ENCODE data around the gene CALHM6.

CALHM6 gene

DNA sequence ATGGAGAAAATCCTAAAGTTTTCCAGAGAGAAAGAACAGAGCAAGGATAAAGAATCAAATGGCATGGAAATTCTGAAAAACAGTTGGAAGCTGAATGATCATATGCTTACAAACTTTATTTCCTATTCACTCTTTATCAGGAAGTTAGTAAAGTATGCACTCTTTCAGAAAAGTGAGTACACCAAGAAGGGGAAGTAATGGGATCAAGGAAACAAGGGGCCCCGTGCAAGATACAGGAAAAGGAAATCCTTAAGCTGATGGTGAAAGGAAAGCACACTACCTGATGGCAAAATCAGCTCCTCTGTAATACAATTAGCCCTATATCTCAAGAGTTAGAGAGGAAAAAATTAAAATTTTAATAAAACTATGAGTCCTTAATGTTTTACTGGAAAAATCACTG is 14.0 kb downstream of the CALHM6 start:
- POLR2A ChIA-PET, result no interaction called here
- TF ChIP-seq CTCF (IDR thresholded peaks at IDR 0.05; ENCODE audit: control extremely low read depth, extremely low read depth, low read depth, missing control alignments), result no peak
- DNase-seq (ENCODE audit: extremely low spot score), result no peak
- CTCF ChIA-PET, result no interaction called here

- ChIA-PET CTCF (interaction anchor here (1.0 kb wide), 1 partner anchor 188 kb away, joined by 3 read pairs; no protein-coding TSS in a partner anchor), POLR2A (no interaction called here)
- peak; percentile 72 for DNase-seq (ENCODE audit: extremely low spot score)
- TF ChIP-seq CTCF (IDR thresholded peaks at IDR 0.05; ENCODE audit: control extremely low read depth, extremely low read depth, low read depth, missing control alignments), result no peak
Measured at GRCh38 chr6:116476002-116476678, 15.0 kb downstream of the CALHM6 start.

GRCh38 chr6:116482780-116483179 is 21.6 kb downstream of the CALHM6 start:
- no peak for TF ChIP-seq CTCF (IDR thresholded peaks at IDR 0.05; ENCODE audit: control extremely low read depth, extremely low read depth, low read depth, missing control alignments)
- ChIA-PET CTCF (no interaction called here), POLR2A (no interaction called here)
- DNase-seq (ENCODE audit: extremely low spot score), result no peak

DNA sequence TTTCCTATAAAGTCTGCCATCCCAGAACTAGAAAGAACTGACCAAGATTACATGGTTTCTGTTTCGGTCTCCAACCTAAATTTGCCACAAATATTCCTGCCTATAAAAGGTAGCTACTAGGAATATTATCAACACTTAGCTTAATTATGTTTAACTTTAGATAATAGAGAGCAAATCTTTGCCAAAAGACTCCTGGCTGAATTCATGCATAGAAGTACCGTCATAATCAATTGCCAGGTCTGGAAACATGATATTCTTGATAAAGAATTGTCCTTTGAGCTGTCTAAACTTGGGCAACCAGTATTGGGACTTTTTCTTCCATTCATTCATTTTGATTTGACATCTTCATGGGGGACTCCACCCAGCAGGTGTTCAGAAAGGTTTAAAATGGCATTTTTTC is 22.4 kb downstream of the CALHM6 start:
- POLR2A ChIA-PET, result no interaction called here
- CTCF ChIA-PET, result interaction anchor here (1.1 kb wide), 1 partner anchor 195 kb away, joined by 3 read pairs; no protein-coding TSS in a partner anchor
- TF ChIP-seq CTCF (IDR thresholded peaks at IDR 0.05; ENCODE audit: control extremely low read depth, extremely low read depth, low read depth, missing control alignments), result no peak
- DNase-seq (ENCODE audit: extremely low spot score), result no peak

- ChIA-PET CTCF (interaction anchor here (1.1 kb wide), 1 partner anchor 29 kb away, joined by 4 read pairs; no protein-coding TSS in a partner anchor), POLR2A (no interaction called here)
- no peak for DNase-seq (ENCODE audit: extremely low spot score)
- no peak for TF ChIP-seq CTCF (IDR thresholded peaks at IDR 0.05; ENCODE audit: control extremely low read depth, extremely low read depth, low read depth, missing control alignments)
Measured at GRCh38 chr6:116485559-116486184, 24.5 kb downstream of the CALHM6 start.

- no peak for TF ChIP-seq CTCF (IDR thresholded peaks at IDR 0.05; ENCODE audit: control extremely low read depth, extremely low read depth, low read depth, missing control alignments)
- ChIA-PET POLR2A (no interaction called here), CTCF (interaction anchor here (1.1 kb wide), 1 partner anchor 204 kb away, joined by 3 read pairs; no protein-coding TSS in a partner anchor)
- DNase-seq (ENCODE audit: extremely low spot score), result no peak
Measured at GRCh38 chr6:116491610-116492330, 30.6 kb downstream of the CALHM6 start.

All from GM10248 (cell line).